Stimulated activated CD4-positive, alpha-beta T cell treated with anti-CD3 and anti-CD28 coated beads, Interleukin-12 subunit alpha, Interleukin-12 subunit beta, amount 100 ng/mL, for 24 hours (primary cell): Measurements from ENCODE around the gene ARHGEF3.

Experiments
- DNase-seq, 2 experiments: peaks; one replicate each; pipeline ENCODE4 v3.0.0-alpha.2; 2020; ENCODE audit warnings: low read depth in 2 of 2

Gene ARHGEF3

GRCh38 chr3:56823421-56823926 is 21.7 kb upstream of the ARHGEF3 start:
- no peak for DNase-seq

GRCh38 chr3:56822501-56822900 is 20.8 kb upstream of the ARHGEF3 start:
- DNase-seq = no peak

- DNase-seq = no peak
These were observed 17.5 kb upstream of the ARHGEF3 start for GRCh38 chr3:56819016-56819809.

GRCh38 chr3:56818156-56818985 is 16.6 kb upstream of the ARHGEF3 start:
- DNase-seq = no peak

- DNase-seq = no peak
These were observed 15.9 kb upstream of the ARHGEF3 start for GRCh38 chr3:56817646-56818045.

GRCh38 chr3:56816061-56816460 is 14.3 kb upstream of the ARHGEF3 start:
- DNase-seq = no peak

- DNase-seq = no peak
These were observed 13.8 kb upstream of the ARHGEF3 start for GRCh38 chr3:56815589-56815988.

GRCh38 chr3:56813653-56813960 is 11.9 kb upstream of the ARHGEF3 start:
- DNase-seq = no peak

- no peak for DNase-seq
These were observed 11.3 kb upstream of the ARHGEF3 start for GRCh38 chr3:56812754-56813652.

- no peak for DNase-seq
These were observed 9.9 kb upstream of the ARHGEF3 start for GRCh38 chr3:56811546-56812202.

- no peak for DNase-seq
These were observed 9.1 kb upstream of the ARHGEF3 start for GRCh38 chr3:56810577-56811545.

GRCh38 chr3:56806407-56806806 is 4.7 kb upstream of the ARHGEF3 start:
- no peak for DNase-seq

- DNase-seq = no peak
These were observed 1.0 kb upstream of the ARHGEF3 start for GRCh38 chr3:56802790-56803189.

GRCh38 chr3:56802378-56802745 is 613 bp upstream of the ARHGEF3 start:
- DNase-seq = no peak

GRCh38 chr3:56800832-56801661 is 702 bp downstream of the ARHGEF3 start:
- DNase-seq = no peak

- peak; percentile 56 to 68 for DNase-seq
These were observed 1.5 kb downstream of the ARHGEF3 start for GRCh38 chr3:56800130-56800831.

- DNase-seq = no peak
These were observed 2.4 kb downstream of the ARHGEF3 start for GRCh38 chr3:56799251-56799882.

GRCh38 chr3:56796996-56797395 is 4.8 kb downstream of the ARHGEF3 start:
- DNase-seq = no peak
